Stomach (tissue), 4 donors: Measurements from ENCODE around the gene ATAD1.

Source experiments
- EP300 ChIP-seq: sonication (generic); formaldehyde crosslinking; IDR thresholded peaks from one replicate; pipeline ENCODE4 v1.6.1; 2017; ENCODE audit warnings: antibody characterized with exemption
- POLR2A ChIP-seq, 4 donors: fragments of 450-650 bp; IDR thresholded peaks; one replicate each; pipeline ENCODE4 v1.6.1; 2016; ENCODE audit warnings: antibody characterized with exemption in 4 of 4, control low read depth in 2 of 4, mild to moderate bottlenecking in 1 of 4, moderate library complexity in 1 of 4
- POLR2AphosphoS5 ChIP-seq, 3 donors: sonication (generic); formaldehyde crosslinking; IDR thresholded peaks; one replicate each; pipeline ENCODE4 v1.6.1; 2016; ENCODE audit warnings: antibody characterized with exemption in 3 of 3
- TF ChIP-seq, protein P1 (sequence below), 7 experiments: fragments of 450-650 bp in 4 of 7; fragments of 200-600 bp in 3 of 7; sonication (generic) in 3 of 7; IDR thresholded peaks; one replicate each; pipeline ENCODE4 v1.5.1; 2016 to 2019; ENCODE audit warnings: antibody characterized with exemption in 7 of 7, control low read depth in 2 of 7, mild to moderate bottlenecking in 1 of 7

DNA sequence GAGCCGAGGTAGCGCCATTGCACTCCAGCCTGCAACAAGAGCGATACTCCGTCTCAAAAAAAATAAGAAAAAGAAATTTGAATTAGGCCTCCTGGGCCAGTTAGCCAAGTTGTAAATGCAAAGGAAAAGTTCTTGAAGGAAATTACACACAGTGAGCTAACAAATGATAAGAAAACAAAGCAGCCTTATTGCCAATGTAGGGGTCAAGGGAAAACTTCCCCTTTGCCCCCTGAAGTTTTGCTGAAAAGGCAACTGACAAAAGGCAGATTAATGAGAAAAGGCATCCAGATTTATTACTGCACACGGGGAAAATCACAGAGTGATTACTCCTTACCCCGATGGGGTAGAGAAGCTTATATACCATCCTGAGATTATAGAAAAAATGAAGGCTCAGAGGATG lies 88.1 kb downstream of the ATAD1 start:
- TF ChIP-seq, protein P1, sequence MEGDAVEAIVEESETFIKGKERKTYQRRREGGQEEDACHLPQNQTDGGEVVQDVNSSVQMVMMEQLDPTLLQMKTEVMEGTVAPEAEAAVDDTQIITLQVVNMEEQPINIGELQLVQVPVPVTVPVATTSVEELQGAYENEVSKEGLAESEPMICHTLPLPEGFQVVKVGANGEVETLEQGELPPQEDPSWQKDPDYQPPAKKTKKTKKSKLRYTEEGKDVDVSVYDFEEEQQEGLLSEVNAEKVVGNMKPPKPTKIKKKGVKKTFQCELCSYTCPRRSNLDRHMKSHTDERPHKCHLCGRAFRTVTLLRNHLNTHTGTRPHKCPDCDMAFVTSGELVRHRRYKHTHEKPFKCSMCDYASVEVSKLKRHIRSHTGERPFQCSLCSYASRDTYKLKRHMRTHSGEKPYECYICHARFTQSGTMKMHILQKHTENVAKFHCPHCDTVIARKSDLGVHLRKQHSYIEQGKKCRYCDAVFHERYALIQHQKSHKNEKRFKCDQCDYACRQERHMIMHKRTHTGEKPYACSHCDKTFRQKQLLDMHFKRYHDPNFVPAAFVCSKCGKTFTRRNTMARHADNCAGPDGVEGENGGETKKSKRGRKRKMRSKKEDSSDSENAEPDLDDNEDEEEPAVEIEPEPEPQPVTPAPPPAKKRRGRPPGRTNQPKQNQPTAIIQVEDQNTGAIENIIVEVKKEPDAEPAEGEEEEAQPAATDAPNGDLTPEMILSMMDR (IDR thresholded peaks at IDR 0.05) = no peak
- TF ChIP-seq POLR2A (IDR thresholded peaks at IDR 0.05) (no peak), POLR2AphosphoS5 (IDR thresholded peaks at IDR 0.05) (no peak), EP300 (no peak)
